Muscle layer of colon (tissue), 2 donors: Measurements from ENCODE around the gene NOL9.
"Not testable (repeated sequence)": the region's sequence is repeated elsewhere in the genome, so short reads cannot be mapped to it uniquely, and the experiment has no call there.

Experiments used
- H3K27ac ChIP-seq: one replicate; pipeline ENCODE4 v1.7.0; 2013; ENCODE audit warnings: low read depth, mild to moderate bottlenecking, low read length, moderate library complexity
- H3K27me3 ChIP-seq, 2 donors: one replicate each; pipeline ENCODE4 v1.7.0; 2013; ENCODE audit warnings: low read length in 2 of 2, mild to moderate bottlenecking in 2 of 2; ENCODE audit not compliant: insufficient read depth in 2 of 2, control insufficient read depth in 1 of 2
- H3K36me3 ChIP-seq: one replicate; pipeline ENCODE4 v1.7.0; 2013; ENCODE audit warnings: mild to moderate bottlenecking, low read length; ENCODE audit not compliant: insufficient read depth
- H3K4me1 ChIP-seq: one replicate; pipeline ENCODE4 v1.7.0; 2013; ENCODE audit warnings: mild to moderate bottlenecking, low read length; ENCODE audit not compliant: insufficient read depth
- H3K4me3 ChIP-seq, 2 donors: one replicate each; pipeline ENCODE4 v1.7.0; 2013; ENCODE audit warnings: low read length in 2 of 2, low read depth in 1 of 2, mild to moderate bottlenecking in 1 of 2, moderate library complexity in 1 of 2
- H3K9ac ChIP-seq: one replicate; pipeline ENCODE4 v1.7.0; 2013; ENCODE audit warnings: low read length
- H3K9me3 ChIP-seq: one replicate; pipeline ENCODE4 v1.7.0; 2013; ENCODE audit warnings: mild to moderate bottlenecking, low read length
- donor health status: abdominal sarcoma.
- donor health status: Adenocarcinoma of cecum.

NOL9 gene

DNA sequence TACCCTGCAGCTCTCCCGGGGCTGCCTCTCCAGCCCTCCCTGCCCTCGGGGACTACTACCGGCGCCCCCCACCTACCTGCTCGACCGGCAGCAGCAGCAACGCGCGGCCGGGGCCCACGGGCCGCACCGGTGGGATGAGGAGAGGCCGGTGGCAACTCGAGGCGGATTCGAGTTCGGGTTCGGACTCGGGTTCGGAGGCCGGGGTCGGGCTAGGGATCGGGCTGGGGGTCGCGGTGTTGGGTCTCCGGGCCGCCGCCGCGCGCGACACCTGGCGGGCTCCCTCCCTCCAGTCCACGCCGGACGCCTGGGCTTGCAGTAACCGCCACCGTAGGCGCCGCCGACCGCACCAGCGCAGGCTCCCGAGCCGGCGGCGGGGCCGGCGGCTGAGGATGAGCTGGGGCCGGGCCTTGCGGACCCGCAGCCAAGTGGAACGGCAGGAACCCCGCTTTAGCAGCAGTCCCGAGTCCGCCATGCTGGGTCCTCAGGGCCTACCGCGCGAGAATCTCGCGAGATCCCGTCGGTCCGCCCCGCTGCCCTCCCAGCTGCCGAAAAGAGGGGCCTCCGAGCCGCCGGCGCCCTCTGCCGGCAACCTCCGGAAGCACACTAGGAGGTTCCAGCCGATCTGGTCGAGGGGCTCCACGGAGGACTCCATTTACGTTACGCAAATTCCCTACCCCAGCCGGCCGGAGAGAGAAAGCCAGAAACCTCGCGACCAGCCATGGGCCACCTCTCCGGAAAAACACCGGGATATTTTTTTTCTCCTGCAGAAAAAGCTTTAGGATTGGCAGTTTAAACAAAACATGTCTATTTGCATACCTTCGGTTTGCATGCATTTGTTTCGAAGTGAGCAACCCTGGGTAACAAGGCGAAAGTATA, at the start of gene NOL9:
Gene NOL9, minus strand, starts transcription at position 483 of the 876 bp plus-strand sequence. Its CDS starts 11 bp downstream, at position 472.
- Histone ChIP-seq H3K27me3 (no peaks in the 10 kb centered on the region), H3K4me1 (peaks cover 16% of the 10 kb centered on the region), H3K9me3 (no peaks in the 10 kb centered on the region), H3K9ac (peak within 1 kb of the TSS; percentile 71), H3K27ac (peak within 1 kb of the TSS; percentile 79), H3K36me3 (peaks cover 5% of the 10 kb centered on the region), H3K4me3 (peak within 1 kb of the TSS; percentile 80 to 84)

DNA sequence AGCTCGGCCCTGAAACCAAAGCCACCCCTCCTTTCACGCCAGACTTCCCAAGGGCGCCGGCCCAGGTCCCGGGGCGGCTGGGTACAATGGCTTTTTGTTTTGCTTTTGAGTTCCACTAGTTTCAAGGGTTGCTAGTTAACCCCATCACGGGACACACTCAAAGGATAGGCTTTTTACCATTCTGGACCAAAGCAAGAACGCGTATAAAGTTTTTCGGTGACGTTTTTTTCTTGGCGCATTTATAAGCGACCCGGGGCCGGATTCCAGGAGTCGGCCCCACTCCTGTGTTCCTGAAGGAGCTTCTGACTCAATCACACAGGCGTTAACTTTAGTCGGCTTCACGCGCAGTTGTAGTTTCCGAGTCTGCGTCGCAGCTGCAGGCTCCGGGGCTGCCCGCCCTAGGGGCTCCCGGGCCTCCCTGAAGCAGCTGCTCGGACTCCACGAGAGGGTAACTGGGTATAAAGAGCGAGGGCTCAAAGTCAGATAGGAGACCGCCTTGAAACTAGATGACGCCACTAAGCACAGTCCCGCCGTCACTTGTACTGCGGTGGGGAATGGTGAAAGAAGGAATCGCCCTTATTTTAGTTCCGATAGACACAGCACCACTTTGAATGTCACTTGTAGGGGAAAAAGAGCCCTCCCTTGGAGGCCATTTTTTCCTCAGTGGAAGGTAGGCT, 49.1 kb upstream of the NOL9 start:
- Histone ChIP-seq H3K27ac (peak overlapping the region; percentile 99), H3K4me3 (peak overlapping the region; percentile 48 to 69), H3K4me1 (peaks cover 34% of the 10 kb centered on the region), H3K9ac (peak overlapping the region; percentile 81), H3K27me3 (no peaks in the 10 kb centered on the region), H3K36me3 (peaks cover 10% of the 10 kb centered on the region), H3K9me3 (no peaks in the 10 kb centered on the region)

DNA sequence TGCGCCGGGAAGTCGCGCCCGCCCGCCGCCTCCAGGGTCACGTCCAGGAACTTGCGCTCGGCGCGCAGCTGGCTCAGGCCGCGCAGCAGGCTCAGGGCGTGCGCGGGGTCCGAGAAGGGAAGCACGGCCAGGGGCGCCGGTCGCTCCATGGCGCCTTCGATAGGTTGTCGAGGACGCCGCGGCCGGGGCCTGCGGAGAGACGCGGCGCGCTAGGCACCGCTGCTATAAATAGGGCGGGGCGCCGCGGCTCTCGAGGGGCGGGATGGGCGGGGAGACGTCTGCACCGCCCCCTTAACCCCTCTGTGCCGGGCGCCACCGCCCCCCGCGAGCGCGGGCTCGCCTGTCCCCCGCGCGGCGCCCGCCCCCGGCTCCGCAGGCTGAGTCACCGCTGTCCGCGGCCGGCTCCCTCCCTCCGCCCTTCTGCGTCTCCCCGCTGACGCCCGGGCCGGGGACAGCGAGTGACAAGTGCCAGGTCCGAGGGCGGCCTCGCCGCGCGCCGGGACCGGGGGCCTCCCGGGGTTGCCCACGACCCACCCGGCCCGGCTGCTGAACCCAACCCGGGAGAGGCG, 48.4 kb upstream of the NOL9 start, which contains the start of gene KLHL21:
Gene KLHL21, minus strand, starts transcription at position 201 of the 569 bp plus-strand sequence. Its CDS starts 52 bp downstream, at position 149.
- H3K27ac ChIP-seq, result peak within 1 kb of the TSS; percentile 99
- H3K27me3 ChIP-seq, result no peaks in the 10 kb centered on the region
- peak within 1 kb of the TSS; percentile 92 for H3K9ac ChIP-seq
- H3K9me3 ChIP-seq, result no peaks in the 10 kb centered on the region
- peak within 1 kb of the TSS; percentile 96 to 100 for H3K4me3 ChIP-seq
- peaks cover 17% of the 10 kb centered on the region for H3K36me3 ChIP-seq
- peaks cover 40% of the 10 kb centered on the region for H3K4me1 ChIP-seq

DNA sequence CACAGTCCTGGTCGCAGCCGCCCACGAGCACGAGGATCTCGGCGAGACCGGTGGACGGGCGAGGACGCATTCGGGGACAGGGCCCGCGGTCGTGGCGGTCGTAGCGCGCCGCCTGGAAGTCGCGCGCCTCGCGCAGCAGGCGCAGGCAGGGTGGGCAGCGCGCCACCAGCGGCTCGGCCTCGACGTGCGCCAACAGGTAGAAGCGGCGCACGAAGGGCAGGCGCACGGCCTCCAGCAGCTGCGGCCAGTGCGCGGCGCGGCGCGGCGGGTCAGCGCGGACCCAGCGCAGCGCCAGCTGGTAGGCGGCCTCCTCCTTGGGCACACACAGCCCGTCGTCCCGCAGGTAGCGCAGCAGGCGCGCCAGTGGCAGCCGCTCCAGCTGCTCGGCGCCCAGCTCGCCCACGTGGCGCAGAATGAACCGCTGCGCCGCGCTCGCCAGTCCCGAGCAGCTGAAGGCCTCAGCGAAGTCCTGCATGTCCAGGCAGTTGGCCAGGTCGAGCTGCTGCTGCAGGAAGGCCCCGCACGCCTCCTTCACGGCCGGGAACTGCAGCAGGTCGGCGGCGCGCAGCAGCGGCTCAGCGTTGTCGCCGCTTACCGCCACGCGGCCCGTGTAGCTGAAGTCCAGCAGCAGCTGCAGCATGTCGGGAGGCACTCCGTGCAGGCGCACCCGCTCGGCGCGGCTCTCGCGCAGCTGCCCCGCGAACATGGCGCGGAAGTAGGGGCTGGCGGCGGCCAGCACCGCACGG, 47.8 kb upstream of the NOL9 start:
- peak overlapping the region; percentile 92 for H3K9ac ChIP-seq
- H3K27me3 ChIP-seq, result no peaks in the 10 kb centered on the region
- H3K4me3 ChIP-seq, result peak overlapping the region; percentile 96 to 100
- peaks cover 47% of the 10 kb centered on the region for H3K4me1 ChIP-seq
- peaks cover 23% of the 10 kb centered on the region for H3K36me3 ChIP-seq
- no peaks in the 10 kb centered on the region for H3K9me3 ChIP-seq
- peak overlapping the region; percentile 99 for H3K27ac ChIP-seq

DNA sequence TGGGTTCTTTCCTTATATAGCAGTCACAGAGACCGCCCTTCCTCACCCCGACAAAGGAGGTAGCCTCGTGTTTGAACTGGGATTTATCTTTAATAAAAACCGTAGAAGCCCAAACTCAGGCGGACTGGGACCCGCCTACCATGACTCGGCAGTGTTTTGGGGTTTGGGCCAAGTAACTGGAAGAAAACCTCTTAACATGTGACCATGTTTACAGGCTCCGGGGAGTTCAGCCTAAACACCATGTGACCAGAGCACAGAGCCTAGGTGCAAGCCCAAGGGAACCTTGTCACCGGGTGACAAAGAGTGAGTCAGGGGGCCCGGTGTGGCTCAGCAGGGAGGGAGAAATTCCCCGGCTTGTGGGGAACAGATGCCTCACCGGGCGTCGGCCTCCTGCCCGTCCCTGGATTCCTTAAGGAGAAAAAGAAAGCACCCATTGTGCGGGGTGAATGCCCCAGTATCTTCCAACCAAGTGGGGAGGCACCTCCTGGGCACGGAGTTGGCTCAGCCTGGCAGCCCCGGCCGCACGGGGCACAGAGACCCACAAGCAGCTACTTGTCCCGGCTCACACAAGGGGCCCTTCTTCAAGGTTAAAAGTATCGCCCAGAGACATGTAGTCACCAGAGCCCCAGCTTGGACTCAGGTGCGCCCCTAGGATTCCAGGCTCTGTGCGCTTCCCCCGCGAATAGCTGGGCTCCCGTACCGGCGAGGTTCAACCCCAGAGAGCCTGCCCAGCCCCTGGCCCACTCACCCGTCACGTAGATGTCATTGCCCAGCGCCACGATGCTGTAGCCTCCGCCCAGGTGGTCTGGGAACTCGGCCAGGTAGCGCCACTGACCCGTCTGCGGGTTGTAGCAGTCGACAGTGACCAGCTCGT, 47.0 kb upstream of the NOL9 start:
- Histone ChIP-seq H3K36me3 (peaks cover 31% of the 10 kb centered on the region), H3K4me1 (peaks cover 55% of the 10 kb centered on the region)

DNA sequence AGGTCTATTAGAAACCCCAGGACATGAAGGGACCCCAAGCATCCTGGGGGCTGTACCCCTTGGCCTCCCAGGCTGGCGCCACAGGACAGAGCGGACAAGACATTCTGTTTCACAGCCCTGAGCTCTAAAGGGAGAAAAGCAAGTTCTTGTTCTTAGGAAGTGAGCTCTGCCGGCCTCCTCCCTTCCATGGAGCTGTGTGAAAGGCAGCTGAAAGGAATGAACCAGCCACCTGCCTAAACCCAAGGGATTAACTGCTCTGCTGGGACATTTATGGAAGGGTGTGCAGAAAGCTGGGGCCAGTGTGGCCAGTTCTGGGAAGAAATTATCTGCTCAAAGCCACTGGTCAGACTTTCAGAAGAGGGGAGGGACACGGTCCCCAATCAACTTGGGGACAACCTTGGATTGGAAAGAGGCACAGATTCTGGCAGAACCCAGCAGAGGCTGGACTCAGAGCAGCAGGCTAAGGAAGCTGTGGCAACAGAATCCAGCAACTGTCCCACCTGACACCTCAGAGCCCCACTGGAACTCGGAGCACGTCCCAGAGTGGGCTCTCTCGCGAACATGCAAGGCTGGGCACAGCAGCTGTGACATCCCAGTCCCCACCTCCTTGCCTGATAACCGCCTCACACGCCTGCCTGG, 46.2 kb upstream of the NOL9 start:
- H3K9me3 ChIP-seq, result no peaks in the 10 kb centered on the region
- peaks cover 39% of the 10 kb centered on the region for H3K36me3 ChIP-seq
- no peaks in the 10 kb centered on the region for H3K27me3 ChIP-seq
- H3K4me3 ChIP-seq, result peak overlapping the region; percentile 96 to 100
- peak overlapping the region; percentile 92 for H3K9ac ChIP-seq
- H3K4me1 ChIP-seq, result peaks cover 61% of the 10 kb centered on the region
- peak overlapping the region; percentile 99 for H3K27ac ChIP-seq

More for the DNA sequence above, 47.0 kb upstream of the NOL9 start:
- Histone ChIP-seq H3K4me3 (peak overlapping the region; percentile 96 to 100), H3K27ac (peak overlapping the region; percentile 99), H3K9me3 (no peaks in the 10 kb centered on the region), H3K9ac (peak overlapping the region; percentile 92), H3K27me3 (no peaks in the 10 kb centered on the region)

DNA sequence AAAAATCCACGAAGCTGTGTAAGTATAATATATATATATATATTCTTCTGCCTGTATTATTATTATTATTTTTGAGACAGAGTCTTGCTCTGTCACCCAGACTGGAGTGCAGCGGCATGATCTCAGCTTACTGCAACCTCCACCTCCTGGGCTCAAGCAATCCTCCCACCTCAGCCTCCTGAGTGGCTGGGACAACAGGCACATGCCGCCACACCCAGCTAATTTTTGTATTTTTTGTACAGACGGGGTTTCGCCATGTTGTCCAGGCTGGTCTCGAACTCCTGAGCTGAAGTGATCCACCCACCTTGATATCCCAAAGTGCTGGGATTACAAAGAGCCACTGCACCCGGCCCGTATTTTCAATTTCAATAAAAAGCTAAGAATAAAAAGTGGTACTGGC, 45.7 kb upstream of the NOL9 start:
- H3K27me3 ChIP-seq, H3K9me3 ChIP-seq: not testable (repeated sequence)
- Histone ChIP-seq H3K4me1 (peaks cover 56% of the 10 kb centered on the region), H3K4me3 (peak overlapping the region; percentile 96 to 100), H3K36me3 (peaks cover 44% of the 10 kb centered on the region), H3K9ac (peak overlapping the region; percentile 92), H3K27ac (peak overlapping the region; percentile 99)

DNA sequence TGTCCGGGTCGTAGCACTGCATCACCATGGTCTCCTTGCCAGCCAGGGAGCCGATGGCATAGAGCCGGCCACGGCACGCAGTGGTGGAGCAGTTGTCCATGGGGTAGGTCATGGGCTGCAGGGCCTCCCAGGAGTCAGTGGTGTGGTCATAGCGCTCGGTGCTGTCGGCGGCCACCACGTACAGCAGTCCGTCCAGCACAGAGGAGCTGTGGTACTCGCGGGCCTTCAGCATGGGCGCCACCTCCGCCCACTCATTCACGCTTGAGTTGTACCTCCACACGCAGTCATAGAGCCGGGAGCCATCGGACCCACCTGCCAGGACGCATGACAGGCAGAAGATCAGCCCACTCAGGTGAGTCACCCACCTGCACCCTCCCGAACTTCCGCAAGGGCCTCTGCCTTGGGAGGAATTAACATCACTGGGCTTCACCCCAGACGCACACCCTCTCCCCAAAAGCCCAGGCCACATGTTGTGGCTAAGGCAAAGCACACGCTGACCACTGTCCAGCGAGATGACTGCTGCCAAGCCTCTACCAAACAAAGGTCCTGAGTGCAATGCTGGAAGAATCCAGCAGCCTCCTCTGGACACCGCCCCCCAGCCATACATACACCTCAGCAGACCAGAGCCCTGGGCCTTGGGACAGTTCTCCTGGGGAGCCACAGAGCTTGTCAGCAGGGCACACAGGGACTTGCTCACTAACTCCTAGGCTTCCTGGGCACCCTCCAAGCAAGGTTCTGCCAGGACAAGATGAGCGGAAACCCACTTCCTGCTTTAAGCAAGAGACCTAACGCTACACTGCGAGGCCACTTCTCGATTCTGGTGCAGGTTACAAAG, 45.0 kb upstream of the NOL9 start:
- H3K4me3 ChIP-seq, result peak overlapping the region in 1 of 2 donors; percentile 100
- H3K36me3 ChIP-seq, result peaks cover 51% of the 10 kb centered on the region
- H3K4me1 ChIP-seq, result peaks cover 50% of the 10 kb centered on the region
- H3K9ac ChIP-seq, result peak overlapping the region; percentile 68
- no peaks in the 10 kb centered on the region for H3K9me3 ChIP-seq
- no peaks in the 10 kb centered on the region for H3K27me3 ChIP-seq
- no peak overlapping the region for H3K27ac ChIP-seq

DNA sequence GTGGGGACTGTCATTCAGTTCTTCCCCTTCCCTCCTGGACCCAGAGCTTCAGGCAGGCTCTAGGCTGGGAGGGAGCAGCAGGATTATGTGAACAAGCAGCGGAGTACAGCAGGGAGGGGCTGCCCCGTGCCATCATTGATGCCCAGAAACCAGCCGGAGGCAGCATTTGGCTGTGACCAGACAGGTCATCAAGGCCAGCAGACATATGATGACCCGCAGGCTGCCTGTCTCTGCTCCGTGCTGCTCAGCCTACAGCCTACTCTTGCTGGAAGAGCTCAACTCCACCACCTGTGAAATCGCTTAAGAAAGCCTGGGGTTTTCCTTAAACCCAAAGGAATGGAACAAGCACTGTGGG, 43.4 kb upstream of the NOL9 start:
- H3K27me3 ChIP-seq, result no peaks in the 10 kb centered on the region
- H3K27ac ChIP-seq, result no peak overlapping the region
- no peaks in the 10 kb centered on the region for H3K9me3 ChIP-seq
- H3K36me3 ChIP-seq, result peaks cover 67% of the 10 kb centered on the region
- H3K4me1 ChIP-seq, result peaks cover 39% of the 10 kb centered on the region
- no peak overlapping the region for H3K4me3 ChIP-seq
- no peak overlapping the region for H3K9ac ChIP-seq
